GM23338 (cell line): ENCODE data around the gene ABCA12.

ENCODE experiments used
- CREB1 ChIP-seq: fragments of 250-450 bp; sonication (Bioruptor Pico); IDR thresholded peaks from 2 replicates; pipeline ENCODE4 v1.5.0; 2020; ENCODE audit warnings: low read depth, mild to moderate bottlenecking, moderate library complexity
- EZH2 ChIP-seq: fragments of 200-600 bp; sonication (generic); IDR thresholded peaks from one replicate; pipeline ENCODE4 v1.8.0; 2017; ENCODE audit warnings: antibody characterized with exemption, mild to moderate bottlenecking, low read depth; ENCODE audit not compliant: unreplicated experiment
- EZH2phosphoT487 ChIP-seq: fragments of 200-600 bp; sonication (generic); IDR thresholded peaks from one replicate; pipeline ENCODE4 v1.8.1; 2018; ENCODE audit warnings: antibody characterized with exemption; ENCODE audit not compliant: unreplicated experiment
- JUNB ChIP-seq: IDR thresholded peaks from one replicate; pipeline ENCODE4 v1.6.1; 2016; ENCODE audit warnings: antibody characterized with exemption; ENCODE audit not compliant: unreplicated experiment
- NANOG ChIP-seq: IDR thresholded peaks from 2 replicates; pipeline ENCODE4 v1.6.1; 2016; ENCODE audit warnings: antibody characterized with exemption, borderline replicate concordance
- POLR2AphosphoS5 ChIP-seq: IDR thresholded peaks from 2 replicates; pipeline ENCODE4 v1.6.1; 2016; ENCODE audit warnings: antibody characterized with exemption, low read depth
- STAT1 ChIP-seq: IDR thresholded peaks from one replicate; pipeline ENCODE4 v1.6.1; 2016; ENCODE audit warnings: antibody characterized with exemption; ENCODE audit not compliant: unreplicated experiment
- ZNF114 ChIP-seq: fragments of 250-450 bp; sonication (Bioruptor Pico); IDR thresholded peaks from 2 replicates; pipeline ENCODE4 v1.5.0; 2020; ENCODE audit warnings: mild to moderate bottlenecking, moderate library complexity
- ZNF331 ChIP-seq: fragments of 250-450 bp; sonication (Bioruptor Pico); IDR thresholded peaks from 2 replicates; pipeline ENCODE4 v1.5.0; 2020; ENCODE audit warnings: low read depth, mild to moderate bottlenecking, moderate library complexity
- TF ChIP-seq, protein P1 (sequence below), 2 experiments: fragments of 200-600 bp in 1 of 2; sonication (generic) in 1 of 2; conservative IDR thresholded peaks; 2 replicates each; pipeline versions ENCODE4 v1.5.1 to v1.6.1; 2016 to 2017; ENCODE audit warnings: antibody characterized with exemption in 2 of 2, low read depth in 2 of 2, mild to moderate bottlenecking in 2 of 2, moderate library complexity in 1 of 2
- TF ChIP-seq, protein P2 (sequence below): IDR thresholded peaks from one replicate; pipeline ENCODE4 v1.6.1; 2018; ENCODE audit warnings: antibody characterized with exemption; ENCODE audit not compliant: unreplicated experiment

DNA sequence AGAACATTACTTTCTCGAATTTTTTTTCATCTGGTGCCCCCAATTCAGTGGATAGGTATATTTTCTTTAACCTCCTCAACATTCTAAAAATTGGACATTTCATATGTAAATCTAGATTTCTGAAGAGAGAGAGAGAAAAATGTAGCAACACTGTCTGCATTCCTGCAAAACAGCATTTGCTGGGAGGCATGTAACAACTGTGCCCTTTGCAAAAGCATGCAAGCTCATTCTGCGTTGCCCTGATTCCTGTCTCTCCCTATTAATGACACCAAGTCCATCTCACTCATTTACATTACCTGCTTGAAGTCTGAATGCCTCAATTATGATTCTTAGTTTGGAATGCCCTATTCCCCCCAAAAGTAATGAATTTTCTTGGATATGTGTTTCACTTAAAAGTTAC lies 249.1 kb downstream of the ABCA12 start:
- TF ChIP-seq, protein P1, sequence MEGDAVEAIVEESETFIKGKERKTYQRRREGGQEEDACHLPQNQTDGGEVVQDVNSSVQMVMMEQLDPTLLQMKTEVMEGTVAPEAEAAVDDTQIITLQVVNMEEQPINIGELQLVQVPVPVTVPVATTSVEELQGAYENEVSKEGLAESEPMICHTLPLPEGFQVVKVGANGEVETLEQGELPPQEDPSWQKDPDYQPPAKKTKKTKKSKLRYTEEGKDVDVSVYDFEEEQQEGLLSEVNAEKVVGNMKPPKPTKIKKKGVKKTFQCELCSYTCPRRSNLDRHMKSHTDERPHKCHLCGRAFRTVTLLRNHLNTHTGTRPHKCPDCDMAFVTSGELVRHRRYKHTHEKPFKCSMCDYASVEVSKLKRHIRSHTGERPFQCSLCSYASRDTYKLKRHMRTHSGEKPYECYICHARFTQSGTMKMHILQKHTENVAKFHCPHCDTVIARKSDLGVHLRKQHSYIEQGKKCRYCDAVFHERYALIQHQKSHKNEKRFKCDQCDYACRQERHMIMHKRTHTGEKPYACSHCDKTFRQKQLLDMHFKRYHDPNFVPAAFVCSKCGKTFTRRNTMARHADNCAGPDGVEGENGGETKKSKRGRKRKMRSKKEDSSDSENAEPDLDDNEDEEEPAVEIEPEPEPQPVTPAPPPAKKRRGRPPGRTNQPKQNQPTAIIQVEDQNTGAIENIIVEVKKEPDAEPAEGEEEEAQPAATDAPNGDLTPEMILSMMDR (conservative IDR thresholded peaks at IDR 0.05; ENCODE audit: low read depth in 2 of 2) = no peak
- TF ChIP-seq ZNF114 = no peak
- TF ChIP-seq EZH2 = no peak
- TF ChIP-seq, protein P2, sequence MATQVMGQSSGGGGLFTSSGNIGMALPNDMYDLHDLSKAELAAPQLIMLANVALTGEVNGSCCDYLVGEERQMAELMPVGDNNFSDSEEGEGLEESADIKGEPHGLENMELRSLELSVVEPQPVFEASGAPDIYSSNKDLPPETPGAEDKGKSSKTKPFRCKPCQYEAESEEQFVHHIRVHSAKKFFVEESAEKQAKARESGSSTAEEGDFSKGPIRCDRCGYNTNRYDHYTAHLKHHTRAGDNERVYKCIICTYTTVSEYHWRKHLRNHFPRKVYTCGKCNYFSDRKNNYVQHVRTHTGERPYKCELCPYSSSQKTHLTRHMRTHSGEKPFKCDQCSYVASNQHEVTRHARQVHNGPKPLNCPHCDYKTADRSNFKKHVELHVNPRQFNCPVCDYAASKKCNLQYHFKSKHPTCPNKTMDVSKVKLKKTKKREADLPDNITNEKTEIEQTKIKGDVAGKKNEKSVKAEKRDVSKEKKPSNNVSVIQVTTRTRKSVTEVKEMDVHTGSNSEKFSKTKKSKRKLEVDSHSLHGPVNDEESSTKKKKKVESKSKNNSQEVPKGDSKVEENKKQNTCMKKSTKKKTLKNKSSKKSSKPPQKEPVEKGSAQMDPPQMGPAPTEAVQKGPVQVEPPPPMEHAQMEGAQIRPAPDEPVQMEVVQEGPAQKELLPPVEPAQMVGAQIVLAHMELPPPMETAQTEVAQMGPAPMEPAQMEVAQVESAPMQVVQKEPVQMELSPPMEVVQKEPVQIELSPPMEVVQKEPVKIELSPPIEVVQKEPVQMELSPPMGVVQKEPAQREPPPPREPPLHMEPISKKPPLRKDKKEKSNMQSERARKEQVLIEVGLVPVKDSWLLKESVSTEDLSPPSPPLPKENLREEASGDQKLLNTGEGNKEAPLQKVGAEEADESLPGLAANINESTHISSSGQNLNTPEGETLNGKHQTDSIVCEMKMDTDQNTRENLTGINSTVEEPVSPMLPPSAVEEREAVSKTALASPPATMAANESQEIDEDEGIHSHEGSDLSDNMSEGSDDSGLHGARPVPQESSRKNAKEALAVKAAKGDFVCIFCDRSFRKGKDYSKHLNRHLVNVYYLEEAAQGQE = no peak
- TF ChIP-seq POLR2AphosphoS5 = no peak
- no peak for TF ChIP-seq EZH2phosphoT487
- TF ChIP-seq STAT1 = no peak
- no peak for TF ChIP-seq CREB1
- no peak for TF ChIP-seq JUNB
- no peak for TF ChIP-seq NANOG
- TF ChIP-seq ZNF331 (CRISPR knock-in tag) = no peak
